SJCRH30 (cell line): ENCODE data around the gene AOX1. TPM values are rescaled to one million over a fixed set of nuclear protein-coding genes. Genes with fewer than 3 reads are reported as not detected.
"Not testable (repeated sequence)": the region's sequence is repeated elsewhere in the genome, so short reads cannot be mapped to it uniquely, and the experiment has no call there.

Experiments used
- DNase-seq, 2 experiments: peaks; one replicate each; pipeline ENCODE4 v3.0.0-alpha.2; 2015 to 2020
- H3K27ac ChIP-seq: fragments of 250-450 bp; sonication (Bioruptor Pico); 2 replicates; pipeline ENCODE4 v1.5.1; 2020; ENCODE audit warnings: mild to moderate bottlenecking, moderate library complexity
- H3K27me3 ChIP-seq: fragments of 250-450 bp; sonication (Bioruptor Pico); 2 replicates; pipeline ENCODE4 v1.5.1; 2020; ENCODE audit warnings: mild to moderate bottlenecking, moderate library complexity
- H3K36me3 ChIP-seq: fragments of 250-450 bp; sonication (Bioruptor Pico); 2 replicates; pipeline ENCODE4 v1.5.1; 2020; ENCODE audit warnings: mild to moderate bottlenecking, moderate library complexity
- H3K4me1 ChIP-seq: fragments of 250-450 bp; sonication (Bioruptor Pico); 2 replicates; pipeline ENCODE4 v1.5.1; 2020; ENCODE audit warnings: mild to moderate bottlenecking, moderate library complexity
- H3K4me3 ChIP-seq: fragments of 250-450 bp; sonication (Bioruptor Pico); 2 replicates; pipeline ENCODE4 v1.5.1; 2020; ENCODE audit warnings: mild to moderate bottlenecking, moderate library complexity
- H3K9me3 ChIP-seq: fragments of 250-450 bp; sonication (Bioruptor Pico); replicated peaks from 2 replicates; pipeline ENCODE4 v1.5.1; 2020; ENCODE audit warnings: mild to moderate bottlenecking, moderate library complexity
- total RNA-seq: library from RNA; depleted of rRNA; stranded (reverse); fragments of >200 nt; shearing (Covaris generic); gene quantifications from 2 replicates; pipeline ENCODE4 v1.2.3, GENCODE V29; 2014

AOX1 gene
- total RNA-seq, 1 experiment from 2014 or later, result 0.57 TPM

- not testable (repeated sequence) for H3K27me3 ChIP-seq, H3K4me3 ChIP-seq, H3K4me1 ChIP-seq, H3K27ac ChIP-seq, H3K9me3 ChIP-seq, H3K36me3 ChIP-seq
- DNase-seq, result peak in 1 of 2 experiments; percentile 12
Measured at GRCh38 chr2:200628461-200628860, 42.6 kb downstream of the AOX1 start.

- H3K27ac ChIP-seq, result no peak overlapping the region
- no peaks in the 10 kb centered on the region for H3K9me3 ChIP-seq
- no peak for DNase-seq
- H3K36me3 ChIP-seq, result no peaks in the 10 kb centered on the region
- H3K4me3 ChIP-seq, result no peak overlapping the region
- no peaks in the 10 kb centered on the region for H3K27me3 ChIP-seq
- H3K4me1 ChIP-seq, result no peaks in the 10 kb centered on the region
Measured at GRCh38 chr2:200631287-200631686, 45.5 kb downstream of the AOX1 start.

DNA sequence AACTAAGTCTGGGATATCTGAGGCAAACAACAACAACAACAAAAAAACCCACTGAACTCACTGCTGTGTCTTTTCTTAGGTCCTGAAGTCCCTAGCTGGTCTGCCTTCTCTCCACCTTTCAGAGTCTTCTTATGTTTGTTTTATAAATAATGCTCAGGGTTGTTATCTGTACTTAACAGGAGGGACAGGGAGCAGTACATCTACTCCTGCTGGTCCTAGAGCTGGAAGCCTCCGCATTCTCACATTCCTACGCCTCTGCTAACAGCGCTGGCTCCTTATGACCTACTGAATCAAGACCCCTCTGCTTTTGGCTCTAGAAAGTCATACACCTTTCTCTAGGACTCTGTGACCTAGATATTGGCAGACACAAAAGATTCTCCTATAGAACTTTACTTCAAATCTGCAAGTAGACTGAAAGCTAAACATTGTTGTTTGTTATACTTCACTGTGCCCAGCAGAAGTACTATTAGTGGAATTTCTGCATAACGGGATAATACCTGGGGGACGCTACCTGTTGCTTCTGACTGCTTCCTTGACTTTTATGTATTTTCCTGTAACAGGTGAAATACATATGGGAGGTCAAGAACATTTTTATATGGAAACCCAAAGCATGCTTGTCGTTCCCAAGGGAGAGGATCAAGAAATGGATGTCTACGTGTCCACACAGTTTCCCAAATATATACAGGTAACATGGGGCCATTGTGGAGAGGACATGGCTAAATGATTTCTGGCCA, 48.6 kb downstream of the AOX1 start:
- DNase-seq, result no peak
- H3K36me3 ChIP-seq, result no peaks in the 10 kb centered on the region
- H3K27ac ChIP-seq, result no peak overlapping the region

DNA sequence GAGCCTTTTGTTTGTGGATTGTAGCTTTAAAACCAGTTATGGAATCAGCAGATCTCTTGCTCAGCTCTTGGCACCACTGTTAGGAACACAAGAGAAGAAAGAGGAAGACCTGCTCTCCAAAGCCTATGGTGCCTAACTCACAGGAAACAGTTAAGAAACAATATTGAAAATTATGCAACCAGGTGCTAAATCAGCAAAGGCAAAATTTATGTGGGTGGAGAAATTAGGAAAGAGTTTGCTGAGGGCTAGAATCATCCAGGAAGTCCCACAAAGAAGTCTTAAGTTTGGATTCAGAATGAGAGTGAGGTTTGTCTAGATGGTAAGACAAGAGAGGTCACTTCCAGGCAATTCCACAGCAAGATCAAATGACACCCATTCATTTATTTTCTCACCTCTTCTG, 49.4 kb downstream of the AOX1 start:
- DNase-seq, result no peak
- H3K9me3 ChIP-seq, result no peaks in the 10 kb centered on the region
- H3K4me3 ChIP-seq, result no peak overlapping the region
- no peak overlapping the region for H3K27ac ChIP-seq
- no peaks in the 10 kb centered on the region for H3K27me3 ChIP-seq
- no peaks in the 10 kb centered on the region for H3K4me1 ChIP-seq
- H3K36me3 ChIP-seq, result no peaks in the 10 kb centered on the region

More for the DNA sequence above, 48.6 kb downstream of the AOX1 start:
- H3K9me3 ChIP-seq, result no peaks in the 10 kb centered on the region
- no peaks in the 10 kb centered on the region for H3K27me3 ChIP-seq
- H3K4me1 ChIP-seq, result no peaks in the 10 kb centered on the region
- H3K4me3 ChIP-seq, result no peak overlapping the region

- Histone ChIP-seq H3K9me3 (no peaks in the 10 kb centered on the region), H3K4me1 (no peaks in the 10 kb centered on the region), H3K36me3 (no peaks in the 10 kb centered on the region), H3K27ac (no peak overlapping the region), H3K27me3 (no peaks in the 10 kb centered on the region), H3K4me3 (no peak overlapping the region)
- no peak for DNase-seq
Measured at GRCh38 chr2:200637901-200638300, 52.1 kb downstream of the AOX1 start.

- H3K27me3 ChIP-seq, result no peaks in the 10 kb centered on the region
Measured at GRCh38 chr2:200640176-200640575, 54.4 kb downstream of the AOX1 start.

DNA sequence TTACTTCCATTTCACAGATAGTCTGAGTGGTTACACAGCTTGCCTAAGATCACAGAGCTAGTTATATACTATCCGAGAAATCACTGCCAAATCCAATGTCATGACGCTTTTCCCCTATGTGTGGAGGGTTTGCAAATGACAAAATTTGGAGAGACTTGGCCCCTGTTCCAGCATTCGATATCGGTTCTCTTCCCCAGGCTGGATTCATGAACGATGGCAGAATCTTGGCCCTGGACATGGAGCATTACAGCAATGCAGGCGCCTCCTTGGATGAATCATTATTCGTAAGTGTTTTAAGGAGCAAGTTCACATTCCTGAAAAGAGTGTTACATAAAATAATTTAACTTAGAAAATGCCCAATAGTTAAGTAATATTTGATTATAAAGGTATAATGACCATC, 55.1 kb downstream of the AOX1 start:
- Histone ChIP-seq H3K4me1 (no peaks in the 10 kb centered on the region), H3K4me3 (no peak overlapping the region), H3K36me3 (no peaks in the 10 kb centered on the region), H3K9me3 (no peaks in the 10 kb centered on the region), H3K27me3 (no peaks in the 10 kb centered on the region), H3K27ac (no peak overlapping the region)
- no peak for DNase-seq

More at GRCh38 chr2:200640176-200640575, 54.4 kb downstream of the AOX1 start:
- no peaks in the 10 kb centered on the region for H3K4me1 ChIP-seq
- H3K27ac ChIP-seq, result no peak overlapping the region
- H3K36me3 ChIP-seq, result no peaks in the 10 kb centered on the region
- no peak overlapping the region for H3K4me3 ChIP-seq
- no peak for DNase-seq
- no peaks in the 10 kb centered on the region for H3K9me3 ChIP-seq

DNA sequence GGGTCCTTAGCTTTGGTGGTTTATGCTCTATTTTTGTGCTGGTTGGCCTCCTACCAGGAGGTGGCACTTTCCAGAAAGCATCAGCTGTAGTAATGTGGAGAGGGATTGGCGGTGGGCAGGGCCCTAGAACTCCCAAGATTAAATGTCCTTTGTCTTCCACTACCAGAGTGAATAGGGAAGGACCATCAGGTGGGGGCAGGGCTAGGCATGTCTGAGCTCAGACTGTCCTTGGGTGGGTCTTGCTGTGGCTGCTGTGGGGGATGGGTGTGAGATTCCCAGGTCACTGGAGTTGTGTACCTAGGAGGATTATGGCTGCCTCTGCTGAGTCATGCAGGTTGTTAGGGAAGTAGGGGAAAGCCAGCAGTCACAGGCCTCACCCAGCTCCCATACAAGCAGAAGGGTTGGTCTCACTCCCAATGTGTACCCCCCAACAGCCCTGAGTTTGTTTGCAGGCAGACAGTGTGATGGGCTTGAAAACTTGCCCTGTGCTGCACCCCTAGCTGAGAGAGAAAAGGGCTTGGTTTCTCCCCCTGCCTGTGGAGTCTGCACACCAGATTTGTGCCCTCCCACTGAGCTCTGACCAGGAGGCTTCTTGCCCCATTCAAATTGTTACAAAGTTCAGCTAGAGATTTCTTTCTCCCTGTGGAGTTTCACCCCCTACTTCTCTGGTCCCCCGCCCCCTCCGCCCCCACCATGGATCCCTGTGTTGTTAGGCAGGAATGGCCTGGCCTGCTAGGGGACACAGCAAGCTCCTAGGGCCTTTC, 62.9 kb downstream of the AOX1 start:
- not testable (repeated sequence) for H3K36me3 ChIP-seq, H3K27ac ChIP-seq, H3K27me3 ChIP-seq, H3K4me3 ChIP-seq, H3K4me1 ChIP-seq, H3K9me3 ChIP-seq, DNase-seq

GRCh38 chr2:200649724-200650123, 63.9 kb downstream of the AOX1 start:
- DNase-seq, result no peak
- no peak overlapping the region for H3K4me3 ChIP-seq
- no peak overlapping the region for H3K27ac ChIP-seq
- no peaks in the 10 kb centered on the region for H3K9me3 ChIP-seq
- H3K36me3 ChIP-seq, result no peaks in the 10 kb centered on the region
- H3K27me3 ChIP-seq, result no peaks in the 10 kb centered on the region
- H3K4me1 ChIP-seq, result no peaks in the 10 kb centered on the region

- no peak for DNase-seq
- no peaks in the 10 kb centered on the region for H3K4me1 ChIP-seq
- no peaks in the 10 kb centered on the region for H3K9me3 ChIP-seq
- no peaks in the 10 kb centered on the region for H3K27me3 ChIP-seq
- no peak overlapping the region for H3K4me3 ChIP-seq
- H3K36me3 ChIP-seq, result no peaks in the 10 kb centered on the region
- no peak overlapping the region for H3K27ac ChIP-seq
Measured at GRCh38 chr2:200650195-200650594, 64.4 kb downstream of the AOX1 start.

DNA sequence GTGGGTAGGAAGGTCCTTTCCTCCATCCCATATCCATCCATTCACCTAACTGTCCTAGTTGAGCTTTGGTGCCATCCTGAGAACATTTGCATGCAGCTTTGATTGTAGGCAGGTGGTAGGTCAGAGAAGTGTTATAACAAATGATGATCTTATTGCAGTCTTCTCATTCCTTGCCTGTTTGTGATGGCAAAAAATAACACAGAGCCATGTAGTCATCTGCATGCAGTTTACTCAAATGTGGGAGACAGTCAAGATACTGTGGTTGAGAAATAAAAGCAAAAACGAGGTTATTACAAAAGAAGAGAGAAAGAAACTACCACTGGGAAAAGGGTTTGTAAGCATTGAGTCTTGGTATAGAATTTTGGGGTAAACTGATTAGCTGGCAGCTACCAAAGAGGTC, 66.3 kb downstream of the AOX1 start:
- no peaks in the 10 kb centered on the region for H3K9me3 ChIP-seq
- H3K4me3 ChIP-seq, result no peak overlapping the region
- no peak overlapping the region for H3K27ac ChIP-seq
- H3K27me3 ChIP-seq, result 0 out of 2 replicates have a peak, but pooled peaks cover 3% of the 10 kb centered on the region
- no peaks in the 10 kb centered on the region for H3K4me1 ChIP-seq
- no peak for DNase-seq
- no peaks in the 10 kb centered on the region for H3K36me3 ChIP-seq

- Histone ChIP-seq H3K4me1 (no peaks in the 10 kb centered on the region), H3K27me3 (peaks cover 3% of the 10 kb centered on the region; the same call in 1 of the 2 replicates), H3K4me3 (no peak overlapping the region), H3K9me3 (no peaks in the 10 kb centered on the region), H3K27ac (no peak overlapping the region), H3K36me3 (no peaks in the 10 kb centered on the region)
- DNase-seq, result no peak
Measured at GRCh38 chr2:200653021-200653420, 67.2 kb downstream of the AOX1 start.

GRCh38 chr2:200654823-200655222, 69.0 kb downstream of the AOX1 start:
- Histone ChIP-seq H3K27me3 (peaks cover 3% of the 10 kb centered on the region; the same call in 1 of the 2 replicates), H3K36me3 (no peaks in the 10 kb centered on the region), H3K4me3 (no peak overlapping the region), H3K4me1 (no peaks in the 10 kb centered on the region), H3K9me3 (no peaks in the 10 kb centered on the region), H3K27ac (no peak overlapping the region)
- DNase-seq, result no peak

- no peak for DNase-seq
- H3K36me3 ChIP-seq, result no peaks in the 10 kb centered on the region
- H3K27ac ChIP-seq, result no peak overlapping the region
- no peaks in the 10 kb centered on the region for H3K4me1 ChIP-seq
- H3K9me3 ChIP-seq, result no peaks in the 10 kb centered on the region
- H3K27me3 ChIP-seq, result peaks cover 3% of the 10 kb centered on the region; the same call in 1 of the 2 replicates
- H3K4me3 ChIP-seq, result no peak overlapping the region
Measured at GRCh38 chr2:200655918-200656580, 70.2 kb downstream of the AOX1 start.

GRCh38 chr2:200658278-200658864, 72.6 kb downstream of the AOX1 start:
- Histone ChIP-seq H3K4me3 (no peak overlapping the region), H3K27me3 (peaks cover 3% of the 10 kb centered on the region; the same call in 1 of the 2 replicates), H3K9me3 (no peaks in the 10 kb centered on the region), H3K27ac (no peak overlapping the region), H3K36me3 (no peaks in the 10 kb centered on the region), H3K4me1 (no peaks in the 10 kb centered on the region)
- no peak for DNase-seq
